NCI-H128 (cell line): Measurements from ENCODE around the gene IREB2.

Experiments
- DNase-seq: peaks from one replicate; lab custom pipeline; 2025; ENCODE audit not compliant: unreplicated experiment; lab: John Stamatoyannopoulos, UW

The IREB2 gene

GRCh38 chr15:78406016-78406585, 31.9 kb upstream of the IREB2 start:
- DNase-seq, result no peak

- no peak for DNase-seq
These were observed 30.2 kb upstream of the IREB2 start for GRCh38 chr15:78407608-78408354.

DNA sequence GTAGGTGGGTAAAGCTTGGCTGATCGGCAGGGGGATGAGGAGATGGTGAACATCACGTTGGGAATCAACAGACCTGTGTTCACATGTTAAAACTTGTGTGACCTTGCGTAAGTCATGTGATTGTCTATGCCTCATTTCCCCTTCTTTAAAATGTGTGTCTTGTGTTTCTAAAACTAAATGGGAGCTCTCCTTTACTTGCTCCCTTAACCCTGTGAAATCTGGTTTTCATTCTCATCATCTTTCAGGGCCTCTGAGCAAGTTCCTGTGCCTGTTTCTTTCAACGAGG, 29.7 kb upstream of the IREB2 start:
- DNase-seq, result no peak

DNA sequence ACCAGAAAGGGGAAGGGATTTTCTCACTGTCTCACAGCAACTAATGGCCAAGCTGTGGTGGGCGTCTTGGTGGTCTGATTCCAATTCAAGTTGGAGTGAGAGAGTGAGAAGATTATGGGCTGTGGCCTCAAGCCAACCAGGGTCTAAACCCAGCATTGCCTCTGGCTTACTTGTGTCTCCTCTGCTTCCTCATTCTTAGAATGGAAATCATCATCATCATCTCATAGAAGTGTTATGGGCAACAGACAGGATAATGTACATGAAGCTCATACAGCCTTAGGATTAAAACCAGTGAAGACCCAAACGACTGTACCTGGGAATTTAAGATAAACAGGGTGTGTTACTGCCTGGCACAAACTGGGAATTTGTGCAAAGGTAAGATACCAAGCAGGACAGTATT, 29.1 kb upstream of the IREB2 start:
- DNase-seq, result no peak

GRCh38 chr15:78411061-78411460, 27.0 kb upstream of the IREB2 start:
- DNase-seq, result no peak

DNA sequence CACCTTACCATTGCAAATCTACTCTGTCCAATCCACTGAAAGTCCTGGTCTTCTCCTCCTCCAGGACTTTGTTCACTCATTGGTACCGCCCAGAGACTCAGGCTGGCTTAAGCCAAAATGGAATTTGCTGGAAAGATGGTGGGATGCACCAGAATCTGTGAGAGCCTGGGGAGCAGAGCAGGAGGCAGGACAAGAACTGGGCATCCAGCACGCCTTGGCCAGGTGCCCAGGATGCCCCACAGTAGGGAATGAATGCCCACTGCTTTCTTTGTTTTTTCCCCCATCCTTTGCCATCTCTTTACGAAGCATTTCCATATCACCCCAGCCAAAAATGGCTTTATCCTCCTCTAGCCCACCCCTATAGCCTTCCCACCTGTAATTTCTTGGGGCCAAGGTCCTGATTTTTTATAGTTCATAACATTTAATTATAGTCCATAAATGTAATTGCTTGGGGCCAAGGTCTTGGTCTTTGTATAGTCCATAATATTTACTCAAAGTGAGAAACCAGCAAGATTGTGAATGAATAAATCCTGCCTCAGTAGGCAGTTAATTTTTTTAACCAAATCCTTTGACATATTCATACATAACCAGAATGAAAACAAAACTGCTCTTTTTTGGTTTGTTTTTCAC, 23.3 kb upstream of the IREB2 start:
- no peak for DNase-seq

GRCh38 chr15:78415284-78415683, 22.7 kb upstream of the IREB2 start:
- peak; percentile 31 for DNase-seq

GRCh38 chr15:78417754-78418630, 20.0 kb upstream of the IREB2 start:
- DNase-seq, result no peak

DNA sequence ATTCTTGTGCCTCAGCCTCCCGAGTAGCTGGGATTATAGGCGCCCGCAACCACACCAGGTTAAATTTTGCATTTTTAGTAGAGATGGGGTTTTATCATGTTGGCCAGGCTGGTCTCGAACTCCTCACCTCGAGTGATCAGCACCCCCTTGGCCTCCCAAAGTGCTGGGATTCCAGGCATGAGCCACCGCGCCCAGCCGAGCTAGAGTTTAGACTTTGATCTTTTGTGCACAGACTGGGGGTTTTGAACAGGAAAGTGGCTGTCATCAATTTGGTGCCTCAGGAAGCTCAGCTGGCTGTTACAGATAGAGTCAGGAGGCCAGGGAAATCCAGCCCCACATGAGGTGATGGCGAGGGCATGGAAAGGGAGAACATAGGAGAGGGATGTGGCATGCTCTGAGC, 19.3 kb upstream of the IREB2 start:
- no peak for DNase-seq

GRCh38 chr15:78419367-78419766, 18.6 kb upstream of the IREB2 start:
- no peak for DNase-seq

- DNase-seq, result no peak
These were observed 17.8 kb upstream of the IREB2 start for GRCh38 chr15:78420220-78420619.

DNA sequence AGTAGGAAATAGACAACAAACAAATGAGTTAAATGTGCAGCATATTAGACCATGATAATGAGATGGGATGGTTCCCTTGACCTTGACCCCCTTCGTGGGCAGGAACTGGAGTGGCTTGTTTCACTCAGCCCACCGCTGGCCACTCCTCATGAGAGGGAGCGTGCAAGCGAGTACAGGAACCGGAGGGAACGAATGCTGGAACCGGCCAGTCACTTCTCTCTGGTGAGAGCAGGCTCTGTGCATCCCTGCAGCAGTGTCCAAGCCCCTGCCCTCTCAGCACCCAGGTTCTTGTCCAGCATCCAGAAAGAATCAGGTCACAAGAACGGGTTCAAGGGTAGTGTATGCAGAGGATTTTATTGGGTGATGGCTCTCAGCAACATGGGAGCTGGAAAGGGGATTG, 17.2 kb upstream of the IREB2 start:
- DNase-seq, result no peak

DNA sequence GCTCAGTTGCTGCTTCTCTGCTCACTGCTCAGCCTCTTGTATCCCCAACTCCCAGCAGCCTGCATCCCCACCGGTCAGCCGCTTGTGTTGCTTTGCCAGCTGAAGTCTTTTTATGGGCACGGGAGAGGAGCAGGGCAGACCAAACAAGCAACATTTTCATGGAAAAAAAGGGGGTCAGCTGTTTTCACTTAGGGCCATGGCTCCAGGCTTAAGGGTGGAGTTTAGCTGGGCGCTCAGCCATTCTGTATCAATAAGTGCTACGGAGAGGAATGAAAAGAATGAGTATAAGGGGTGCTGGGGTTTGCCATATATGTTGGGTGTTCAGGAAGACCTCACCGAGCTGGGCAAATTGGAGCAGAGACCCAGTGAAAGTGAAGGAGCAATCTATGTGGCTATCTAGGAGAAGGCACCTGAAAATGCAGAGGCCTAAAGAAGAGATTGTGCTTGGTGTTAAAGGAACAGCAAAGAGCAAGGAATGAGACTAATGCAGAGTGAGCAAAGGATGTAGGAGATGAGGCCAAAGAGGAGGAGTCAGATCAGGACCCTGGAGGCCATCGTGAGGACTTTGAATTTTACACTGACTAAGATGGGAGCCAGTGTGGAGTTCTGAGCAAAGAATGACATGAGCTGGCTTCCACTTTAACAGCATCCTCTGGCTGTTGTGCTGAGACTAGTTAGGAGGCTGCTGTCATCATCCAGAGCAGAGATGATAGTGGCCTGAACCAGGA, 16.6 kb upstream of the IREB2 start:
- DNase-seq, result no peak

DNA sequence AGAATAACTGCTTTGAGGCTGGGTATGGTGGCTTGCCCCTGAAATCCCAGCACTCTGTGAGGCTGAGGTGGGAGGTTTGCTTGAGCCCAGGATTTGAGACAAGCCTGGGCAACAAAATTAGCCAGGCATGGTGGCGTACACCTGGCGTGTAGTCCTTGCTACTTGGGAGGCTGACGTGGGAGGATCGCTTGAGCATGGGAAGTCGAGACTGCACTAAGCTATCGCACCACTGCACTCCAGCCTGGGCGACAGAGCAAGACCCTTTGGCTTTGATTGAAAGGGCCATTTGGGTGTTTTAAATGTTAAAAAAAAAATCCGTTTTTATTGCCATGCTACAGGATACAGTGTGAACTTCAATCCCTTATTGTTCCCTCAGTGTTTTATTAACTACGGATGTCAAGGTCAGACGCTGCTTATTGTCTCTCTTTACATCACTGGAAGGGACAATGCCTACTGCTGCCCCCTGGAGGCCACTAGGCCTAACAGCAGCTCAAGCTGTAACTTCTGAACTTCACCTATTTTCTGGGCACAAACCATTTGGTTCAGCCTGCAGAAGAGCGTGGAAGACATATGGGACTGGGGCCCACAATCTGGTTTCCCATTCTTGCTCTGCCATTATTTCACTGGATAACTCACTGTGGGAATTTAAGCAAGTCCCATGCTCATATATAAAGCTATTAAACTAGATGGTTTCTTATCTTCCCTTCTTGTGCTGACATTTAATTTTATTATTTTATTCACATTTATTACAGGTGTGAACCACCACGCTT, 15.3 kb upstream of the IREB2 start:
- DNase-seq, result no peak

GRCh38 chr15:78424673-78425072, 13.3 kb upstream of the IREB2 start:
- DNase-seq, result no peak

- DNase-seq, result no peak
These were observed 12.4 kb upstream of the IREB2 start for GRCh38 chr15:78425643-78426042.

GRCh38 chr15:78426300-78426699, 11.7 kb upstream of the IREB2 start:
- DNase-seq, result no peak

DNA sequence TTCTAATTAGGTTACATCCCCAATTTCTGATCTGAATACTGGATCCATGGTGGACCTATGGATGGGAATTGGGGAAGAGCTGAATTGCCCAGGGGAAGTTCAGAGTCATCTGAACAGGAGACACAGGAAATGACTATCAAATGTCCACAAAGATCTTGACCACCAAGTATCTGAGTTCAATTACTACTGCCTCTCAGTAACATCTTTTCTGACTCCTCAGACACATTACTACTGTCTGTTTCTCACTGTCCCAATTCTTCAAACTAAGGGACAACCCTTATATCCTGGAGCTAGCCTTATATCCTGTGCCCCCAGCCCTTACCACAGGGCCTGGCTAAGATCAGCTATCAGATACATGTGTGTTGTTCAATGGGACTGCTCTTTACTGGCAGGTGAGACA, 10.1 kb upstream of the IREB2 start:
- no peak for DNase-seq

- DNase-seq, result no peak
These were observed 8.5 kb upstream of the IREB2 start for GRCh38 chr15:78429477-78429876.

- DNase-seq, result no peak
These were observed 6.1 kb upstream of the IREB2 start for GRCh38 chr15:78431955-78432354.
